CD4-positive, alpha-beta T cell treated with Interleukin-17A for 1 hour (primary cell): ENCODE results near the gene BRD8.

Experiments
- DNase-seq: peaks from one replicate; pipeline ENCODE4 v3.0.0-alpha.2; 2020

Gene BRD8

GRCh38 chr5:138096997-138097828 is 81.2 kb downstream of the BRD8 start:
- no peak for DNase-seq

GRCh38 chr5:138096363-138096762 is 82.1 kb downstream of the BRD8 start:
- DNase-seq, result no peak

GRCh38 chr5:138095100-138095907 is 83.1 kb downstream of the BRD8 start:
- DNase-seq, result no peak

GRCh38 chr5:138093036-138093435 is 85.4 kb downstream of the BRD8 start:
- DNase-seq, result no peak

DNA sequence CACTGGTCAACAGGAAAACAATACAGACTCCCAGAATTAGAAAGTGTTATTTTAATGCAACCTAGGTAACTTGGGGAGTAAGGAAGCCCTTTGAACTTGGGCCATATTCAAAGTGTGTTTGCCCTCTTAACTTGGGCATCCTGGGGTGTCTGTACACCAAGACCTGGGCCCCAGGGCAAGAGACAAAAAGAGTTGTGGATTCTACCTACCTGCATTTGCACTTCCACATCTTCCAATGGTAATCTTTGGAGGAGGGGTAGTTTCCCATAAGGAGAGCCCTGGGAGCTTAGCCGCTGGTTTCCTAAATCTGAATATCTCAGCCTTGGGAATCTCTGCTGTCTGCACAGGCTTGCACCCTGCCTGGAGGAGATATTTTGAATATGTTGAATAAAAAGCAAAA is 86.1 kb downstream of the BRD8 start:
- no peak for DNase-seq

DNA sequence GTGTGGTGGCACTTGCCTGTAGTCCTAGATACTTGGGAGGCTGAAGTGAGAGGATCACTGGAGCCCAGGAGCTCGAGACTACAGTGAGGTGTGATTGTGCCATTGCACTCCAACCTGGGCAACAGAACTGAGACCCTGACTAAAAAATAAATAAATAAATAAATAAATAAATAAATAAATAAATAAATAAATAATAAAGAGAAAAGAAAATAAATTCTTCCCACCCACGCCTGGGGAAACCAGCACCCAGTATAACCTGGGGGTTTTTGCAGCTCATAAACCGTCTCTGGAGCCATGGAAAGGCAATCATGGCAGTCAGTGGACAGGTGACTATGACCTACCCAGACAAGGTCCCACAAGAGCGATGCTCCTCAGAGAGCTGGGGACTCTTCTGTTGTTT is 86.7 kb downstream of the BRD8 start:
- no peak for DNase-seq
